ENCODE data around the gene EPN2. TPM values are rescaled to one million over a fixed set of nuclear protein-coding genes. Genes with fewer than 3 reads are reported as not detected.

The EPN2 gene
- total RNA-seq, 4 donors from 2014 or later: 23.9 to 35.1 (median 34.1) TPM

DNA sequence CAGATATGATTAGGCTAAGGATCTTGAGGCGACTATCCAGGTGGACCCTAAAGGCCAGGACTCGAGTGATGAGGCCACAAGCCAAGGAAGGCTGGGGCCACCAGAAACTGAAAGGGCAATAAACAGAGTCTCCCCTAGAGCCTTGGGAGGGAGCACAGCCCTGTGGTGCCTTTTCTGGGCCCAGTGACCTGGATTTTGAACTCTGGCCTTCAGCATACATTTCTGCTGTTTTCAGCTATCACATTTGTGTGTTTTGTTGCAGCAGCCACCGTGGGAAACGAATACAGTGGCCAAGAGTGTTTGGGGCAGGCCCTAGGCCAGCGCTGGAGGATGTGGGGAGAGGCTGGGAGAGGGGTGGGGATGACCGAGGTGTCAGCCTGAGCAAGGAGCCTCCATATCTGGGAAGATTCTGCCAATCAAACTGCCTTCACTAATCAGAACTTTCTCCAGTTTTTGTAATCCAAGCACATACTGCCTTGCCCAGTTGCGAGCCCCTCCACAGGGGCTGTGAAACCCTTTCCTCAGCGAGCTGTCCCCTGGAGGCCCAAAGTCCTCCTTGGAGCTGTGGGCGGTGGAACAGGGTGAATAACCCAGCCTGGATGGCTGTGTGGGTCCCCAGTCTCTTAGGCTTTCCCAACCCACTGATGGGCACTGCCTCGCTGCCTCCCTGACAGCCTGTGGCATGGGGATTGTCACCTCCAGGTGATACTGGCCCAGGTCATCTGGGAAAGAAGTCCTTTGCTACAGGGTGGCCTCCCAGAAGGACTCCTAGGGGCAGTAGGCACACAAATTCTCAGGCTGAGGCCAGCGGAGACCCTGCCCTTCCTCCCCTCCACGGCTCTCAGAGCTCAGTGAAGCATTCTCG, 108.6 kb downstream of the EPN2 start:
- Histone ChIP-seq H3K27ac (peak overlapping the region in 3 of 4 donors; percentile 12 to 41 (median 31)), H3K27me3 (no peaks in the 10 kb centered on the region), H3K4me3 (no peak overlapping the region), H3K9me3 (no peaks in the 10 kb centered on the region), H3K4me1 (peaks cover 0 to 8% (median 0%) of the 10 kb centered on the region in 4 donors), H3K36me3 (no peaks in the 10 kb centered on the region)
- DNase-seq: peak in 1 of 3 donors; percentile 35
- no peak for TF ChIP-seq POLR2A (IDR thresholded peaks at IDR 0.05)
- TF ChIP-seq, protein P1, sequence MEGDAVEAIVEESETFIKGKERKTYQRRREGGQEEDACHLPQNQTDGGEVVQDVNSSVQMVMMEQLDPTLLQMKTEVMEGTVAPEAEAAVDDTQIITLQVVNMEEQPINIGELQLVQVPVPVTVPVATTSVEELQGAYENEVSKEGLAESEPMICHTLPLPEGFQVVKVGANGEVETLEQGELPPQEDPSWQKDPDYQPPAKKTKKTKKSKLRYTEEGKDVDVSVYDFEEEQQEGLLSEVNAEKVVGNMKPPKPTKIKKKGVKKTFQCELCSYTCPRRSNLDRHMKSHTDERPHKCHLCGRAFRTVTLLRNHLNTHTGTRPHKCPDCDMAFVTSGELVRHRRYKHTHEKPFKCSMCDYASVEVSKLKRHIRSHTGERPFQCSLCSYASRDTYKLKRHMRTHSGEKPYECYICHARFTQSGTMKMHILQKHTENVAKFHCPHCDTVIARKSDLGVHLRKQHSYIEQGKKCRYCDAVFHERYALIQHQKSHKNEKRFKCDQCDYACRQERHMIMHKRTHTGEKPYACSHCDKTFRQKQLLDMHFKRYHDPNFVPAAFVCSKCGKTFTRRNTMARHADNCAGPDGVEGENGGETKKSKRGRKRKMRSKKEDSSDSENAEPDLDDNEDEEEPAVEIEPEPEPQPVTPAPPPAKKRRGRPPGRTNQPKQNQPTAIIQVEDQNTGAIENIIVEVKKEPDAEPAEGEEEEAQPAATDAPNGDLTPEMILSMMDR (IDR thresholded peaks at IDR 0.05): no peak

DNA sequence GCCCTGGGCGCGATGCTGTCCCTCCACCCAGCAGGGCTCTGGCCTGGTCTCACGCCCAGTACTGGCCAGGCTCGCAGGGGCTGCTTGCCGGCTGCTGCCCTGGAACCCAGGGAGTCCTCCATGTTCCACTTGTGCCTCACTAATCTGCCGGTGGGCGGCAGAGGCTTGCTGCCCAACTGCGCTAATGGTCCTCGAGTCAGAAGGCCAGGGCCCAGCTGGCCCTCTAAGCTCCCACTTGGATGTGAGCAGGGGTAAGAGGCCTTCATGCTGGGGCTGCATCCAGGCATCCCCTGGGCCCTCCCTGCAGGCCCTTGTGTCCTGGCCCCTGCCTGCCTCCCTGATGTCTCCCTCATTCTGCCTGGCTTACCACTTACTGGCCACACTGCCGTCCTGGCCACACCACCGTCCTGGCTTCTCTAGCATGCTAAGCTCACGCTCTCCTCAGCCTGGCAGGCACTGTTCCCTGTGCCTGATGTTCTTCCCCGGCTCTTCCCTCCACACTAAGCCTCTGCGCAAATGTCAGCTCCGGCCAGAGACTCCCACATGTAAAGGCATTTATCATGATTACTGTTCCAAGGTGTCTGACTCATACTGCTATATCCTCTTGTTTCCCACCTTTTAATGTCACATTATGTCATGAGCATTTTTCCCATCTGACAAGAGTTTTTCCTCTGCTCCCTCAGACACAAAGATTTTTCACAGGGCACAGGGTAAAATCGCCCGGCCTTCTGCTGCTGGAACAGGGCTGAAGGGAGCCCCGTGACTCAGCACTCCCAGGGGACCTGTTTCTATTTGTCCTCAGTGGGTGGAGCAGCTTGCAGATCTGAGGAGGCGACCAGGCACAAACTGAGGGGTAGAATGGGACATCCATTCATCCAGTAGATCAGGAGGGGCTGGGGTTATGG, 109.4 kb downstream of the EPN2 start:
- Histone ChIP-seq H3K4me3 (no peak overlapping the region), H3K27ac (peak overlapping the region in 3 of 4 donors; percentile 12 to 41 (median 31)), H3K4me1 (peaks cover 0 to 8% (median 0%) of the 10 kb centered on the region in 4 donors), H3K36me3 (no peaks in the 10 kb centered on the region), H3K9me3 (no peaks in the 10 kb centered on the region), H3K27me3 (no peaks in the 10 kb centered on the region)
- TF ChIP-seq, protein P1 (IDR thresholded peaks at IDR 0.05): no peak
- no peak for TF ChIP-seq POLR2A (IDR thresholded peaks at IDR 0.05)
- DNase-seq: peak in 2 of 3 donors; percentile 44 to 58

DNA sequence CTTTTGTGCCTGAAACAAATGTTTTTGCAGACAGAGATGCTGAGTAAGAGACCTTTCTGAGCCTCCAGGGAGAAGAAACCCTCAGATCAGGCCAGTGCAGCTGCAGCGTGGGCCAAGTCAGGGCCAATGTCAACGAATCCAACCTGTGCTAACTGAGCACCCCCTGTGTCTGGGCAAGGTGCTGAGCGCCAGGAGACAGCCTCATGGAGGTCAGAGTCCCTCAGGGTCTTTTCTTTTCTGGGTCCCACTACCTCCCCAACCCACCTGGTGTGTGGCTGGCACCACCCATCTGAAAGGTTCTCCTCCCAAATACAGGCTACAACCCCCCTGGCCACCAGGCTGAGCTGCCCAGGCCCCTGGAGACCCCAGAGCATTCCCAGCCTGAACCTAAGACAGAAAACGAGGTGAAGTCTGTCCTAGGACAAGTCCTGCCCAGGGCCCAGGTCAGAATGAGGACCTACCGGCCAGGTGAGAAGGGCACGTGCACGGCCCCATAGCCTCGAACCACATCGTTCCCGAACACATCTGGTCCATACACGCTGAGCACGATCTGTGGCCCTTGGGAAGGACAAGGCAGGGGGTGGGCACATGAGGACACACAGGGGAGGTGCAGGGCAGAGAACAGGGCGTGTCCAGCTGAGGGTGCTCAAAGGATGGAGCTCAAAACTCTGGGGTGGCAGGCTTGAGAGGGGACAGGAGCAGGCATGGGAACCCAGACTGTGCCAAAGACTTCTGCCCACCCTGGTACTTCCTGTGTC, 110.3 kb downstream of the EPN2 start:
- peak in 2 of 3 donors; percentile 28 to 33 for DNase-seq
- peak overlapping the region in 2 of 4 donors; percentile 12 to 41 for H3K27ac ChIP-seq
- H3K4me1 ChIP-seq: peaks cover 0 to 8% (median 0%) of the 10 kb centered on the region in 4 donors

DNA sequence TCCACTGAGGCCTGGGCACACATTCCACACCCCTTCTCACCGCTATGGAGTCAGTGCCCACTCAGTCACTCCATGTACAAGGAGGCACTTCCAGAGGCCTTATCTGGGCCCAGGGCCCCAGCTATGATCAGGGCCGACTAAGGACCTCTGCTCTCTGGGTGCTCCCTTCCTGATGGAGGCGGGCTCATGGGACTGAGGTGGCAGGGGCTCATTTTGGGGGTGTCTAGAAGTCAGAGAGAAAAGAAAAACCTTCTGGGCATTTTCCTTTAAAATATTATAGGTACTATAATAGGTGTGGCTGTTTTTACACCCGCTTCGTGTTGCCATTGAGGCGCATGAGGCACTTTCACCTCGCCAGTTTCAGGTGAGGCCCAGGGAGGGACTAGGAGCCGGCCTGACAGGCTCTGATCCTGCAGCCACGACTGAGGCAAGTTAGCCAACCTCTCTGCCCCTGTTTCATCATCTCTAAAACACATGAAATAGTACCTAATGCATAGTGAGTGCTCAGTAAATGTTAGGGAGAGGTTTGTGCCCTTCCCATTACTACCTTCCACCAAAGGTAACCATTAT, 111.0 kb downstream of the EPN2 start:
- H3K4me3 ChIP-seq: no peak overlapping the region
- H3K9me3 ChIP-seq: no peaks in the 10 kb centered on the region
- peak in 1 of 3 donors; percentile 34 for DNase-seq
- no peaks in the 10 kb centered on the region for H3K36me3 ChIP-seq
- peaks cover 0 to 8% (median 0%) of the 10 kb centered on the region in 4 donors for H3K4me1 ChIP-seq
- no peak for TF ChIP-seq POLR2A (IDR thresholded peaks at IDR 0.05)
- TF ChIP-seq, protein P1 (IDR thresholded peaks at IDR 0.05): no peak
- no peak overlapping the region for H3K27ac ChIP-seq
- H3K27me3 ChIP-seq: no peaks in the 10 kb centered on the region

More for the DNA sequence above, 110.3 kb downstream of the EPN2 start:
- no peaks in the 10 kb centered on the region for H3K27me3 ChIP-seq
- H3K36me3 ChIP-seq: no peaks in the 10 kb centered on the region
- TF ChIP-seq, protein P1 (IDR thresholded peaks at IDR 0.05): no peak
- no peak for TF ChIP-seq POLR2A (IDR thresholded peaks at IDR 0.05)
- no peaks in the 10 kb centered on the region for H3K9me3 ChIP-seq
- no peak overlapping the region for H3K4me3 ChIP-seq
